PC-3 (cell line): ENCODE data around the gene PPM1F. TPM values are rescaled to one million over a fixed set of nuclear protein-coding genes. Genes with fewer than 3 reads are reported as not detected.
"Not testable (repeated sequence)": the region's sequence is repeated elsewhere in the genome, so short reads cannot be mapped to it uniquely, and the experiment has no call there.

Source experiments
- ATAC-seq: fragments of 200-7000 bp; cut with Tn5 transposase; 2 replicates; pipeline ENCODE4 v1.9.1; 2020; ENCODE audit warnings: mild to moderate bottlenecking, moderate library complexity
- BruUV-seq: library from RNA; stranded (reverse); fragments of 400-500 nt; replicated peaks from 2 replicates; lab custom pipeline; 2021; lab: Mats Ljungman, UMichigan
- CTCF ChIA-PET: fragments of 300-600 bp; sonication (Branson Sonifier 250); formaldehyde crosslinking; loops from one replicate; lab custom pipeline; 2022; ENCODE audit warnings: antibody characterized with exemption; lab: Charles Lee
- POLR2A ChIA-PET: fragments of 300-600 bp; sonication (Branson Sonifier 250); formaldehyde crosslinking; loops from one replicate; lab custom pipeline; 2022; ENCODE audit warnings: antibody characterized with exemption; ENCODE audit not compliant: unreplicated experiment; lab: Charles Lee
- DNase-seq: peaks from one replicate; pipeline ENCODE4 v3.0.0-alpha.2; 2015
- H2AFZ ChIP-seq: fragments of 300-600 bp; sonication (generic); 2 replicates; pipeline ENCODE4 v1.6.0; 2016; ENCODE audit warnings: antibody characterized with exemption, low read length
- H3F3A ChIP-seq: fragments of 300-600 bp; sonication (generic); one replicate; pipeline ENCODE4 v1.6.0; 2017; ENCODE audit warnings: antibody characterized with exemption, low read length, control low read depth, mild to moderate bottlenecking; ENCODE audit not compliant: unreplicated experiment
- H3K27ac ChIP-seq: fragments of 300-600 bp; sonication (generic); 2 replicates; pipeline ENCODE4 v1.5.1; 2016; ENCODE audit warnings: mild to moderate bottlenecking, low read length
- H3K27me3 ChIP-seq: fragments of 300-600 bp; sonication (generic); 2 replicates; pipeline ENCODE4 v1.6.1; 2016; ENCODE audit warnings: low read length, mixed read lengths
- H3K36me3 ChIP-seq: fragments of 300-600 bp; sonication (generic); 2 replicates; pipeline ENCODE4 v1.6.1; 2016; ENCODE audit warnings: low read depth, mixed run types, low read length, mixed read lengths
- H3K4me1 ChIP-seq: fragments of 300-600 bp; sonication (generic); 2 replicates; pipeline ENCODE4 v1.5.1; 2016; ENCODE audit warnings: low read length; ENCODE audit not compliant: insufficient read depth
- H3K4me2 ChIP-seq: fragments of 300-600 bp; sonication (generic); 2 replicates; pipeline ENCODE4 v1.6.0; 2016; ENCODE audit warnings: low read length
- H3K4me3 ChIP-seq: fragments of 300-600 bp; sonication (generic); 2 replicates; pipeline ENCODE4 v1.5.1; 2016; ENCODE audit warnings: mild to moderate bottlenecking, low read length, mixed read lengths
- H3K79me2 ChIP-seq: fragments of 300-600 bp; sonication (generic); 2 replicates; pipeline ENCODE4 v1.6.1; 2017; ENCODE audit warnings: low read length, mixed read lengths
- H3K9ac ChIP-seq: fragments of 300-600 bp; sonication (generic); 2 replicates; pipeline ENCODE4 v1.6.0; 2016; ENCODE audit warnings: mild to moderate bottlenecking, low read length
- H3K9me2 ChIP-seq: fragments of 300-600 bp; sonication (generic); replicated peaks from 2 replicates; pipeline ENCODE4 v1.6.1; 2016; ENCODE audit warnings: mixed run types, low read length, mixed read lengths
- H3K9me3 ChIP-seq: fragments of 300-600 bp; sonication (generic); 2 replicates; pipeline ENCODE4 v1.6.1; 2016; ENCODE audit warnings: low read length, mixed read lengths
- H4K20me1 ChIP-seq: fragments of 300-600 bp; sonication (generic); 2 replicates; pipeline ENCODE4 v1.6.1; 2016; ENCODE audit warnings: low read length, mixed read lengths
- CTCF ChIP-seq: fragments of 300-600 bp; sonication (generic); conservative IDR thresholded peaks from 2 replicates; pipeline ENCODE4 v1.5.1; 2017; ENCODE audit warnings: antibody characterized with exemption, low read depth, mild to moderate bottlenecking, low read length
- EZH2 ChIP-seq: fragments of 300-600 bp; sonication (generic); IDR thresholded peaks from one replicate; pipeline ENCODE4 v1.6.1; 2017; ENCODE audit warnings: antibody characterized with exemption, mild to moderate bottlenecking, low read length; ENCODE audit not compliant: unreplicated experiment
- EZH2phosphoT487 ChIP-seq: fragments of 300-600 bp; sonication (generic); IDR thresholded peaks from 2 replicates; pipeline ENCODE4 v1.6.1; 2018; ENCODE audit warnings: mild to moderate bottlenecking, antibody characterized with exemption, low read length, borderline replicate concordance
- intact Hi-C: fragments of 100-400 bp; cut with micrococcal nuclease; formaldehyde crosslinking; loops from 2 replicates; pipeline ENCODE4 v1.9.0; 2023
- total RNA-seq: library from RNA; depleted of rRNA; stranded (reverse); fragments of >200 nt; gene quantifications from 2 replicates; pipeline ENCODE4 v1.2.3, GENCODE V29; 2014

PPM1F gene
- total RNA-seq, 1 experiment from 2014 or later: 40.4 TPM

- DNase-seq (no peak), ATAC-seq (no peak)
- BruUV-seq: no TSS peak
- H3K4me1 ChIP-seq: no peaks in the 10 kb centered on the region
- ChIA-PET CTCF (no interaction called here), POLR2A (no interaction called here)
- intact Hi-C loops: no loop called here
- TF ChIP-seq EZH2: no peak
- TF ChIP-seq EZH2phosphoT487: no peak
- TF ChIP-seq CTCF: no peak
- no peak overlapping the region for H3K9ac ChIP-seq
- H3K27me3 ChIP-seq: no peaks in the 10 kb centered on the region
- no peaks in the 10 kb centered on the region for H3K36me3 ChIP-seq
- no peak overlapping the region for H3K27ac ChIP-seq
- H3K4me3 ChIP-seq: no peak overlapping the region
- no peaks in the 10 kb centered on the region for H4K20me1 ChIP-seq
- no peak overlapping the region for H2AFZ ChIP-seq
- H3K9me3 ChIP-seq: no peaks in the 10 kb centered on the region
- H3K4me2 ChIP-seq: no peak overlapping the region
- no peaks in the 10 kb centered on the region for H3K79me2 ChIP-seq
- H3F3A ChIP-seq: no peaks in the 10 kb centered on the region
- no peaks in the 10 kb centered on the region for H3K9me2 ChIP-seq
Measured at GRCh38 chr22:21915624-21916308, 36.9 kb downstream of the PPM1F start.

GRCh38 chr22:21914033-21914642 lies 38.5 kb downstream of the PPM1F start:
- intact Hi-C loops, BruUV-seq, H3K4me1 ChIP-seq, H3K9me2 ChIP-seq, H3K4me3 ChIP-seq, H3K27me3 ChIP-seq, H3K9ac ChIP-seq, H3K9me3 ChIP-seq, H2AFZ ChIP-seq, H3K4me2 ChIP-seq, H4K20me1 ChIP-seq, ATAC-seq, H3K27ac ChIP-seq, CTCF ChIA-PET, H3K79me2 ChIP-seq, H3K36me3 ChIP-seq, H3F3A ChIP-seq, DNase-seq, POLR2A ChIA-PET: not testable (repeated sequence)

GRCh38 chr22:21910367-21910766 lies 42.3 kb downstream of the PPM1F start:
- CTCF ChIA-PET: interaction anchor here (0.5 kb wide), 1 partner anchor 11 kb away, joined by 6 read pairs; no protein-coding TSS in a partner anchor

More at GRCh38 chr22:21910367-21910766, 42.3 kb downstream of the PPM1F start:
- H3K9me2 ChIP-seq, H3K9me3 ChIP-seq, H4K20me1 ChIP-seq, H3K4me1 ChIP-seq, ATAC-seq, H3K27ac ChIP-seq, H2AFZ ChIP-seq, H3K36me3 ChIP-seq, BruUV-seq, H3F3A ChIP-seq, H3K4me3 ChIP-seq, DNase-seq, H3K9ac ChIP-seq, H3K27me3 ChIP-seq, H3K79me2 ChIP-seq, intact Hi-C loops, H3K4me2 ChIP-seq, POLR2A ChIA-PET: not testable (repeated sequence)
